ENCODE data around the gene BTNL9.
"Not testable (repeated sequence)": the region's sequence is repeated elsewhere in the genome, so short reads cannot be mapped to it uniquely, and the experiment has no call there.

Gene BTNL9

DNA sequence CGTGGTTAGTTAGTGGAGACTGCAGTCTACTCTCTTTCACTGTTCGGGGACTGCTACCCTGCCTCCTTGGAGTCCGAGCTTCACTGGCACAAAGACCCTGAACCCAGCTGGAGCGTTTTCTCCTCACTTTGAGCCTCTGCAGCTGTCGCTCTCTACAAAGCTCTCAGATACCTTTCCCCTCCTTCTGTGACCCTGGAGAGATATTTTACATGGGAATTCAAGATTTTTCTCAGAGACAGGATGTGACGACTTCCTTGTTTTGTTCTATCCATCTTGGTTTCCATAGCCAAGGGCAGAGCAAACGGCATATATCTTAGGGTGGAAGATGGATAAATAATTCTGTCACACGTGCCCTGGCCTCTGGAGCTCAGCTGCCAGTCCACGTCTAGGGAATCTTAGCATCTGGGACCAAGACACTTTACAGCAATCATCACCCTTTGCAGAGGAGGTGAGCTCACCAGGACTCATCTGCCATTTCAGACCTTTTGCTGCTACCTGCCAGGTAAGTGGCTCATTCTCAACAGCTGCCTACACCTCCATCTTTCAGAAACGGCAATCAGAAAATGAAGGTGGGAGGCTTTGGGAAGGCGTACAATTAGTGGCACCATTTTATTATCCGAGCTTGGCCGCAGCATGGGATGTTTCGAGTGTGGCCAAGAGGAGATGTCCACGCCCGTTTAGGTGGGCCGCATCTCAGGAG, at the start of gene BTNL9:
Gene BTNL9 (plus strand): TSS at position 336 of the 700 bp plus-strand sequence. CDS start 5,224 bp downstream, outside the sequence.
- DNase-seq (ENCODE audit: low spot score), result no peak

- DNase-seq (ENCODE audit: low spot score), result no peak
Measured at GRCh38 chr5:180990882-180991242, 49.2 kb upstream of the BTNL9 start.

DNA sequence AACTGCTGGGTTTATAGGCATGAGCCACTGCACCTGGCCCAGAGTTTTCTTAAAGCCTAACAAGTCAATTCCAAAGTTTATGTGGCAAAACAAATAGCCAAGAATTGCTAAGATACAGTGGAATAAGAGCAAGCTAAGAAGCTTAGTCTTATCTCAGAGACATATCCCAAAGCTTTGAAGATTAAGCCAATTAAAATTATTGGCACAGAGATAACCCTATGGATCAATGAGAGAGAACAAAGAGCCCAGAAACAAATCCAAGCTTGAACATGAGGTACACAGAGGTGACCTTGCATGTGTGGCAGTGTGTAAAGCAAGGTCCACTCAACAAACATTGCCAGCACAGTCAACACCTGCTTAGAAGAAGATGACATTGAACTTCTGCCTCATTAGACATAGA, 38.1 kb upstream of the BTNL9 start:
- no peak for DNase-seq (ENCODE audit: low spot score)

- DNase-seq (ENCODE audit: low spot score), result no peak
Measured at GRCh38 chr5:181005791-181006190, 34.3 kb upstream of the BTNL9 start.

- no peak for DNase-seq (ENCODE audit: low spot score)
Measured at GRCh38 chr5:181008136-181008535, 31.9 kb upstream of the BTNL9 start.

DNA sequence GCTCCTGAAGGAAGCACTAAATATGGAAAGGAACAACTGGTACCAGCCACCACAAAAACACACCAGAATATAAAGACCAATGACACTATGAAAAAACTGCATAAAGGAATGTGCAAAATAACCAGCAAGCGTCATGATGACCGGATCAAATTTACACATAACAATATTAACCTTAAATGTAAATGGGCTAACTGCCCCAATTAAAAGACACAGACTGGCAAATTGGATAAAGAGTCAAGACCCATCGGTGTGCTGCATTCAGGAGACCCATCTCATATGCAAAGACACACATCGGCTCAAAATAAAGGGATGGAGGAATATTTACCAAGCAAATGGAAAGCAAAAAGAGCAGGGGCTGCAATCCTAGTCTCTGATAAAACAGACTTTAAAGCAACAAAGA, 30.0 kb upstream of the BTNL9 start:
- DNase-seq (ENCODE audit: low spot score), result not testable (repeated sequence)

- not testable (repeated sequence) for DNase-seq (ENCODE audit: low spot score)
Measured at GRCh38 chr5:181014654-181015053, 25.4 kb upstream of the BTNL9 start.

DNA sequence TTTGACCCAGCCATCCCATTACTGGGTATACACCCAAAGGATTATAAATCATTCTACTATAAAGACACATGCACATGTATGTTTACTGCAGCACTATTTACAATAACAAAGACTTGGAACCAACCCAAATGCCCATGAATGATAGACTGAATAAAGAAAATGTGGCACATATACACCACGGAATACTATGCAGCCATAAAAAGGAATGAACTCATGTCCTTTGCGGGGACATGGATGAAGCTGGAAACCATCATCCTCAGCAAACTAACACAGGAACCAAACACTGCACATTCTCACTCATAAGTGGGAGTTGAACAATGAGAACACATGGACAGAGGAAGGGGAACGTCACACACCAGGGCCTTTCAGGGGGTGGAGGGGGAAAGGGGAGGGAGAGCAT, 22.6 kb upstream of the BTNL9 start:
- DNase-seq (ENCODE audit: low spot score), result not testable (repeated sequence)

DNA sequence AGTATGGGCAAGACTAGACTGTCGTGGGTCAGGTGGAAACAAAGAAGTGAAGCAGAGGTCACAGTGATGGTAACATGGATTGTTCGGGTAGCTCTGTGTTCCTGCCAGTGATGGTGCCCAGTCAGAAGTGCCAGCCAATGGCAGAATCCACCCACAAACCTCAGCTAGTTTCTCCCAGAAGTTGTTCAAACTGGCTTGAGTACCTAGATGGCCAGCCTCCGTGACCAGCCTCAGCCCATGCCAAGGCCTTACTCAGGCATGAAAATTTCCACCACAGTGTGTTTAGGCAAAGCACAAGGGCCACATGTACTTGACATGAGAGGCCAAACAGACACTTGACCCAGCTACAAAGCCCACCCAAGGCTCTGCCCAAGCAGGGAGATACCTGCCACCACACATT, 19.4 kb upstream of the BTNL9 start:
- no peak for DNase-seq (ENCODE audit: low spot score)

DNA sequence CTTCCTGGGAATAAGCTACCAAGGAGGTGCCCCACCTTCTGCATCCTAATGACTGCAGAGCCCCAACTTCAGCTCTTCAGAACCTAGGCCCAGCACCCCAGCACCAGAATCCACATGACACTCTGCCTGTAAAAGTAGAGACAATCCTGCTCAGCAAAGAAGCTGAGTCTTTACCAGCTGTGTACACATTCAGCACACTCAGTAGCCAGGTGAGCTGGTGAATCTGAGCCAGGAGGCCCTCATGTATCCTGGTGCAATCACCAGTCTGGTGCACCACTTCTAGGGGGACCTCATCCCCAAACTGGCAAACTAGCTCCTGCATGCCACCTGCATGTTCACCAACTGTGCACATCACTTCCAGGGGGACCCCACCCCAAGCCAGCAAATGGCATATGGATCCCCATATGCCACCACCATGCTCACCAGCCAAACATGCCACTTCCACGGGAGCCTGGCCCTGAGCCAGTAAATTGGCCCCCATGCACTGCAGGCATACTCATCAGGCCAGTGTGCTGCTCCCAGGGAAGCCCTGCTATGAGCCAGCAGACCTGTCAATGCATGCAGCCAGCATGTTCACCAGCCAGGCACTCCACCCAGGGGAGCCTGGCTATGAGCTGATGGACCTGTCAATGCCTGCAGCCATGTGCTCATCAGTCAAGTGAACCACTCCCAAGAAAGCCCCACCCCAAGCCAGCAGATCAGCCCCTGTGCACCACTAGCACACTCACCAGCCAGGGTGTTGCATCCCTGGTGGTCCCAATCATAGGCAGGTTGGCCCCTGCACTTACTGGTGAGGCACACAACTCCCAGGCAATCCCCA, 15.6 kb upstream of the BTNL9 start:
- no peak for DNase-seq (ENCODE audit: low spot score)

- no peak for DNase-seq (ENCODE audit: low spot score)
Measured at GRCh38 chr5:181027452-181028031, 12.5 kb upstream of the BTNL9 start.

DNA sequence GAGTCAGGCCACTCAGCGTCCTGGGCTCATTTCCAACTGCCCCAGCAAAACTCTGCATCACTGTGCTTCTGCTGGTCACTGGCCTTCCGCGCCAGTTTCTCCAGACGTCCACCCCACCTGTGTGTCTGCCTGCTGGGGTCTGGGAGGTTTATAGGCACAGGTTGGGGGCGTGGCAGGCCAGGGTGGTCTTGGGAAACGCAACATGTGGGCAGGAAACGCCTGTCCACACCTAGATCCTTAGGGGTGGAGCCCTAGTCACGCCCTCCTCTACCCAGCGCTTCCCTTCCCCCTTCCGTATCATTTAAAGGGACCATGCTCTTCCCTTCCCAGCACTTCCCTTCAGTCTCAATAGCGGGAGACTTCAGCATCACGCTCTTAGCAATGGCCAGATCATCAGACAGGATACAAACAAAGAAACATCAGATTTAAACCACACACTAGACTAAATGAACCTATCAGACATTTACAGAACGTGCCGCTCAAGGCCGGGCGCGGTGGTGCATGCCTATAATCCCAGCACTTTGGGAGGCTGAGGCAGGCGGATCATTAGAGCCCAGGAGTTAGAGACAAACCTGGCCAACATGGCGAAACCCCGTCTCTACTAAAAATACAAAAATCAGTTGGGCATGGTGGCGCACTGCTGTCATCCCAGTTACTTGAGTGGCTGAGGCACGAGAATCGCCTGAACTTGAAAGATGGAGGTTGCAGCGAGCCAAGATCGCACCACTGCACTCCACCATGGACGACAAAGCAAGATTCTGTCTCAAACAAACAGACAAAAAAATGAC, 11.8 kb upstream of the BTNL9 start:
- no peak for DNase-seq (ENCODE audit: low spot score)

- no peak for DNase-seq (ENCODE audit: low spot score)
Measured at GRCh38 chr5:181031716-181032115, 8.3 kb upstream of the BTNL9 start.

GRCh38 chr5:181035991-181036815, 3.9 kb upstream of the BTNL9 start:
- no peak for DNase-seq (ENCODE audit: low spot score)

DNA sequence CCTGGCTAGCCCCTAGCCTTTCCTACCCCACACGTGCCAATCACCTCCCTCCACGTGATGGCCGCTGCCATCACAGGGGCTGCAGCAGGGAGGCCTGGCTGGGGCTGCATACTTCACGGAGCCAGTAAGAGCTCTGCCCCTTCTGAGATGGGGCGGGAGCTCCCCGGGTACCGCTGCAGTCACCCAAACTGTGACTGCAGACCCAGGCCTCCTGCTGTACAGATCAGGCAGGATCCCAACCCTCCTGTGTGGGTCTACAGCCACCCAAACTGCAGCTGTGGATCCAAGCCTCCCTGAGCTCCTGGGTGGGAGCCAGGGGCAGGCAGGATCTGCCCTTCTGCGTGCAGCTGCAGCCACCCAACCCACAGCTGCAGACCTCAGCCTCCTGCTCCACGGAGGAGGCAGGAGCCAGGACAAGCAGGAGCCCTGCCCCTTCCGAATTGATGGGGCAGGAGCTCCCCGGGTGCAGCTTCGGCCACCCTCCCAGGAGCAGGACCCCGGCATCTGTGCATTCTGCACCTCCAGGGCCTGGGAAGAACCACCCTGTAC, 3.2 kb upstream of the BTNL9 start:
- DNase-seq (ENCODE audit: low spot score), result no peak

DNA sequence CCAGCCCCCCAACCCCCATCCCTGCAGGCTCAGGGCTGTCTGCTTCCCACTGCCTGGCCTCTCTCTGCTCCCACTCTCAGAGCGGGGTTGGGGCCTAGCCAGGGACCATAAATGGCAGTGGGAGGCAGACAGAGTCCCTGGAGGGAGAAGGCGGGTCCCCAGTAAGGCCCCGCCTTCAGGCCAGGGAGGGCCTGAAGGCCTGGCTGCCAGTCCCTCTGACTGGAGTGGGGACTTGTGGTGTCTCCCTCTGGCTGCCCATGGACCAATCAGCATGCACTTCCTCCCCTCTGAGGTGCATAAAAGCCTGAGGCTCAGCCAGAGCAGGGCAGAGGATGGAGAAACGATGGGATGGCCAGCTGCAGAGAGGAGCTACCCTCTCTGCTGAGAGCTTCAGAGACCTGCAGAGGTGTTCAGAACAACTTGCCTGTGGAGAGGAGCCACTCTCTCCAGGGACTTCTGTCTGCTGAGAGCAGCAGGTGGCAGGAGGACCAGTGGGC, 2.7 kb upstream of the BTNL9 start:
- DNase-seq (ENCODE audit: low spot score), result no peak

GRCh38 chr5:181039471-181039870, 595 bp upstream of the BTNL9 start:
- DNase-seq (ENCODE audit: low spot score), result no peak

DNA sequence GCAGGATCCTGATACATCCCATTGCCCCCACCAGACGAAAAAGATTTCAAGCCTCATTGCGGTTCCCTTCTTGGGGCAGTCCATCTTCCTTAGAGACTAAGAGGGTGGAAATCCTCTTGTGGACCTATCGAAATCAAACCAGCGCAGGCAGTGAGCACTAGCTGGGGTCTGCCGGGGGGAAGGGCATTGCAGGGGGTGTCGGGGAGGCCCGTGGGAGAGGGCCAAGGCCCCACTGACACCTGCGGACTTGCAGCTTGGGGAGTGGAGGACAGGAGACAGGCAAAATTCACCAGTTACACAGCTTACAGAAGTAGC, 522 bp downstream of the BTNL9 start:
- no peak for DNase-seq (ENCODE audit: low spot score)

DNA sequence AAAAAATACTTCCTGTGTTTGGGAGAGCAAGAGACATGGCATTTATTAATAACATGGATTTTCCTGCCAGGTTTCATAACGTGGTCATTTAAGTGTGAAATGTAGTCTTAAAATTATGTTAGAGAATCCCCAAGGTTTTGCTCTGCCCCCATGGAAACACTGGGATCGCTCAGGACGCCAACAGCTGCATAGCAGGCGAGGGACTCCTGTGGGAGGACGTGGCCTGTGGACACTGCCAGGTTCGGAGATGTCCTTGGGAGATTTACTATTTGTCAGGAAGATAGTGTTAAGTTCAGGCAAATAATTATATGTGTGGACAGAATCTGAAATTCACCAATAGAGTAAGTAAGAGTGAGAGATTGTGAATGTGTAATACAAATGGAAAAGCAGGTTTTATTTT, 977 bp downstream of the BTNL9 start:
- no peak for DNase-seq (ENCODE audit: low spot score)

DNA sequence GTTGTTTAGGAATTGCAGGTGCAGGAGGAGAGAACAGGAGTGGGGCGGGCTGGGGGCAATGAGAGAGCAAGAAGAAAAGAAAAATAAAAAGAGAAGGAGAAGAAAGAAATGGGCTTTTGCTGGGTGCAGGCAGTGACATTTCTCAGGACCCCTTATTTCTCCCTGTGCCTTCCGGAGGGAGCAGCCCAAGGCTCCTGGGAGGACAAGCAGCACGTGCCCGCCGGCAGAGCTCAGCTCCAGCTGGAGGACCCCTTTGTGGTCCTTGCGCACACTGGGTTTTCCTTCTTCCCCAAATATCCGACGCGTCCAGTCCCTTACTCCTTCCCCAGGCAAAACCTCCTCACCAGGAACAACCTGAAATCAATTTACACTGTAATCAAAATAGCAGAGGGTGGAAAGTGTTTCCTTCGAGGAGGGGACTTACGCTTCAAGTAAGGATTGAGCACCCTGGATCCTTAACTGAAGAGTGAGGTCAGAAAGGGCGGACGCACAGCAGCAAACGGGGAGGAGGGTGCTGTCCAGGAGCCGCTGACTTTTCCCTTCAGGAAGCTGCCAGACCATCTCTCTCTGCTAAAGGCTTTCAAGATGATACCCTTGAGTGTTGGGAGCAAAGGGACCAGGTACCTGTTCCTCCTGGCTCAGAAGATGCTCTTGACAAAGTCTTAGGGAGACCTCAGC, 2.1 kb downstream of the BTNL9 start:
- DNase-seq (ENCODE audit: low spot score), result no peak

GRCh38 chr5:181042722-181043121, 2.7 kb downstream of the BTNL9 start:
- DNase-seq (ENCODE audit: low spot score), result no peak
